OCI-LY7 (cell line): Measurements from ENCODE around the gene CXorf49B.
"Not testable (repeated sequence)": the region's sequence is repeated elsewhere in the genome, so short reads cannot be mapped to it uniquely, and the experiment has no call there.

Source experiments
- EZH2phosphoT487 ChIP-seq: fragments of 200-600 bp; sonication (generic); IDR thresholded peaks from 2 replicates; pipeline ENCODE4 v1.6.1; 2018; ENCODE audit warnings: low read depth, borderline replicate concordance, mild to moderate bottlenecking, mixed run types, antibody characterized with exemption, low read length, moderate library complexity, mixed read lengths
- TF ChIP-seq, protein P1 (sequence below): fragments of 200-600 bp; sonication (generic); conservative IDR thresholded peaks from 2 replicates; pipeline ENCODE4 v1.5.1; 2014; ENCODE audit warnings: mild to moderate bottlenecking, antibody characterized with exemption, low read length, moderate library complexity, mixed read lengths

DNA sequence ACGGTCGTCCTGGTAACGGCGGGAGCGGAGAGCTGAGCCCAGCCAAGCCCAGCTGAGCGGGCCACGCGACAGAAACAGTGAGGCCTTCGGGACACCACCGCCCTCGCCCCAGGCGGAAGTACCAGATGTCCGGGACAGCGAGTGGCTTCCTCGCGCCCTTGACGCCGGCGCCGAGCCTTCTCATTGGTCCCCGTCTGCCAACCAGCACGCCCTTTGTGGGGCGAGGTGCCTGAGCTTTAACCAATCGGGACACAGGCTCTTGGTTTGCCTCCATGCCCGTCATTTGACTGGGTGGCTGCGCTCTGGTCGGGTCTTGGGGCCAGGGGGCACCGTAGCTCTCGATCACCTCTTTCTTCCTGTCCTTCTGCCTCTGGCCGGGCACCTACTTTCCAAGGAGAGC is 45.0 kb upstream of the CXorf49B start, which contains the start of gene CXorf49:
- TF ChIP-seq, protein P1, sequence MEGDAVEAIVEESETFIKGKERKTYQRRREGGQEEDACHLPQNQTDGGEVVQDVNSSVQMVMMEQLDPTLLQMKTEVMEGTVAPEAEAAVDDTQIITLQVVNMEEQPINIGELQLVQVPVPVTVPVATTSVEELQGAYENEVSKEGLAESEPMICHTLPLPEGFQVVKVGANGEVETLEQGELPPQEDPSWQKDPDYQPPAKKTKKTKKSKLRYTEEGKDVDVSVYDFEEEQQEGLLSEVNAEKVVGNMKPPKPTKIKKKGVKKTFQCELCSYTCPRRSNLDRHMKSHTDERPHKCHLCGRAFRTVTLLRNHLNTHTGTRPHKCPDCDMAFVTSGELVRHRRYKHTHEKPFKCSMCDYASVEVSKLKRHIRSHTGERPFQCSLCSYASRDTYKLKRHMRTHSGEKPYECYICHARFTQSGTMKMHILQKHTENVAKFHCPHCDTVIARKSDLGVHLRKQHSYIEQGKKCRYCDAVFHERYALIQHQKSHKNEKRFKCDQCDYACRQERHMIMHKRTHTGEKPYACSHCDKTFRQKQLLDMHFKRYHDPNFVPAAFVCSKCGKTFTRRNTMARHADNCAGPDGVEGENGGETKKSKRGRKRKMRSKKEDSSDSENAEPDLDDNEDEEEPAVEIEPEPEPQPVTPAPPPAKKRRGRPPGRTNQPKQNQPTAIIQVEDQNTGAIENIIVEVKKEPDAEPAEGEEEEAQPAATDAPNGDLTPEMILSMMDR = not testable (repeated sequence)
- TF ChIP-seq EZH2phosphoT487 = not testable (repeated sequence)
